C4-2B (cell line): ENCODE data around the gene FGFRL1.
"Not testable (repeated sequence)": the region's sequence is repeated elsewhere in the genome, so short reads cannot be mapped to it uniquely, and the experiment has no call there.

Experiments used
- H3K27ac ChIP-seq: fragments of 450-650 bp; 2 replicates; pipeline ENCODE4 v1.5.1; 2017
- CTCF ChIP-seq: fragments of 450-650 bp; conservative IDR thresholded peaks from 2 replicates; pipeline ENCODE4 v1.5.1; 2017; ENCODE audit warnings: mild to moderate bottlenecking
- ZFX ChIP-seq: fragments of 450-650 bp; IDR thresholded peaks from 2 replicates; pipeline ENCODE4 v1.6.1; 2017

FGFRL1 gene

GRCh38 chr4:1048773-1049590 lies 37.6 kb downstream of the FGFRL1 start:
- H3K27ac ChIP-seq, result no peak overlapping the region
- TF ChIP-seq ZFX, result no peak
- no peak for TF ChIP-seq CTCF

- no peak overlapping the region for H3K27ac ChIP-seq
- TF ChIP-seq CTCF, result no peak
- no peak for TF ChIP-seq ZFX
Observed at GRCh38 chr4:1049591-1049905, 38.1 kb downstream of the FGFRL1 start.

- no peak overlapping the region for H3K27ac ChIP-seq
- TF ChIP-seq CTCF (no peak; the same call in 1 of the 2 replicates), ZFX (no peak)
Observed at GRCh38 chr4:1050486-1051213, 39.2 kb downstream of the FGFRL1 start.

DNA sequence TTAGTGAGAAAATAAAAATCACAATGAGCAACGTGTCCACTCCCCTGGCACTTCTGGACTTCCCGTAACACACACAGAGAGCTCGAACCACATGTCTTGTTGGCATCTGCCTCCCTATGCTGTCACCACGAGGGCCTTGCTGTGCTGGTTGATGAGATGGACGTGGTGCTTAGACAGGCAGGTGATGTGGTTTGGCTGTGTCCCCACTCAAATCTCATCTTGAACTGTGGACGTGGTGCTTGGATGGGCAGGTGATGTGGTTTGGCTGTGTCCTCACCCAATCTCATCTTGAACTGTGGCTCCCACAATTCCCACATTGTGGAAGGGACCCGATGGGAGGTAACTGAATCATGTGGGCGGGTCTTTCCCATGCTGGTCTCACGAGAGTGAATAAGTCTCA lies 40.0 kb downstream of the FGFRL1 start:
- no peak overlapping the region for H3K27ac ChIP-seq
- no peak for TF ChIP-seq CTCF
- no peak for TF ChIP-seq ZFX

DNA sequence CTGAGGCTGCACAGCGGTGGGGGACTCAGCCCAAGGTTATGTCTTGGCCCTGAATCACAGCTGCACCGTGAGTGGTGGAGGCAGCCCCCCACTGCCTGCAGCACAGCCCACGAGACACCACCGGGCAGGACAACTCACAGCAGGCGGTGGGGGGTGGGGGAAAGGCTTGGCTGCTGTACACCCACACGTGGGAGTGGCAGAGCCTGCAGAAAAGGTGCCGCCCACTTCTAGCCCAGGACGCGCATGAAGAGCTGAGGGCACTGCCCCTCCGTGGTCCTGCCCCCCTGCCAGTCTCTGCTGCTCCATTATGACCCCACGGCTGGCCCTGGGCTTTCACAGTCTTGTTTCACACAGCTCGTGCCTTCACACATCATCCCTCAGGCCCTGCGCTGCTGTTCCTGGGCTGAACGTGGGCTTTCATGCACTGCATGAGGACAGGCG lies 40.8 kb downstream of the FGFRL1 start:
- no peak overlapping the region for H3K27ac ChIP-seq
- TF ChIP-seq ZFX (no peak), CTCF (no peak)

DNA sequence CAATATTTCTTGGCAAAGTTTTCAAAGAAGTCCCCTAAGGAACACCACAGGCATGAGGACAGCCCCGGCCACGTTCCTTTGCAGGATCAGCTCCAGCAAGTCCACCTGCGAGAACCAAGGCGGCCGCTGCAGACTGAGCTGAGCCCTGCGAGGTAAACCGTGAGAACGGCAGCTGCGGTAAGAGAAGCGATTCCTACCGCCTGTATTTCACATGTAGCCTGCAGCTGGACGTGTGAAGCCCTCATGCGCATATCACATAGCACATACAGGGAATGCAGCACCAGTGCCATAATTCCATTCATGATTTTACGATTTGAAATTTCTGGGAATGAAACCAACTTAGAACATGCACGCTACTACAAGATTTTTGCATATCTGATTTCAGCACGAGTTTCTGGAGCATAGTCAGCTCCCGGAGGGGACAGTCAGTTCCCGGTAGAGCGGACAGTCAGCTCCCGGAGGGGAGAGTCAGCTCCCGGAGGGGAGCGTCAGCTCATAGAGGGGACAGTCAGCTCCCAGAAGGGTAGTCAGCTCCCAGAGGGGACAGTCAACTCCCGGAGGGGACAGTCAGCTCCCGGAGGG lies 41.7 kb downstream of the FGFRL1 start:
- TF ChIP-seq ZFX (no peak), CTCF (no peak)
- H3K27ac ChIP-seq, result no peak overlapping the region

DNA sequence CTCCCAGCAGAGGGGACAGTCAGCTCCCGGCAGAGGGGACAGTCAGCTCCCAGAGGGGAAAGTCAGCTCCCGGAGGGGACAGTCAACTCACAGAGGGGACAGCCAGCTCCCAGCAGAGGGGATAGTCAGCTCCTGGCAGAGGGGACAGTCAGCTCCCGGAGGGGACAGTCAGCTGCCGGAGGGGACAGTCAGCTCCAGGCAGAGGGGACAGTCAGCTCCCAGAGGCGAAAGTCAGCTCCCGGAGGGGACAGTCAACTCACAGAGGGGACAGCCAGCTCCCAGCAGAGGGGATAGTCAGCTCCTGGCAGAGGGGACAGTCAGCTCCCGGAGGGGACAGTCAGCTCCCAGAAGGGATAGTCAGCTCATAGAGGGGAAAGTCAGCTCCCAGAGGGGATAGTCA lies 42.5 kb downstream of the FGFRL1 start:
- H3K27ac ChIP-seq, result not testable (repeated sequence)

GRCh38 chr4:1054696-1055242 lies 43.3 kb downstream of the FGFRL1 start:
- H3K27ac ChIP-seq, result not testable (repeated sequence)

DNA sequence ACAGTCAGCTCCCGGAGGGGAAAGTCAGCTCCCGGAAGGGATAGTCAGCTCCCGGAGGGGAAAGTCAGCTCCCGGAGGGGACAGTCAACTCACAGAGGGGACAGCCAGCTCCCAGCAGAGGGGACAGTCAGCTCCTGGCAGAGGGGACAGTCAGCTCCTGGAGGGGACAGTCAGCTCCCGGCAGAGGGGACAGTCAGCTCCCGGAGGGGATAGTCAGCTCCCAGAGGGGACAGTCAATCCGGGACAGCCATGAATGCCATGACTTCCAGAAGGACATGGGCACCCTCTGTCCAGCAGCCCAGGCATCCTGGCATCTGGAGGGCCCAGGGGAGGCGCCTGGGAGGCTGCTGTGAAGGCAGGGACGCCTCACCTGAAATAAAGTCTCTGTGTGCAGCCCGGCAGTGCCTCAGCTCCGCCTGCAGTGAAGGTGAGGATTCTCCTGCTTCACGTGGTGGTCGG lies 43.8 kb downstream of the FGFRL1 start:
- H3K27ac ChIP-seq, result not testable (repeated sequence)
